ENCODE data around the gene LINC01488.

The LINC01488 gene

DNA sequence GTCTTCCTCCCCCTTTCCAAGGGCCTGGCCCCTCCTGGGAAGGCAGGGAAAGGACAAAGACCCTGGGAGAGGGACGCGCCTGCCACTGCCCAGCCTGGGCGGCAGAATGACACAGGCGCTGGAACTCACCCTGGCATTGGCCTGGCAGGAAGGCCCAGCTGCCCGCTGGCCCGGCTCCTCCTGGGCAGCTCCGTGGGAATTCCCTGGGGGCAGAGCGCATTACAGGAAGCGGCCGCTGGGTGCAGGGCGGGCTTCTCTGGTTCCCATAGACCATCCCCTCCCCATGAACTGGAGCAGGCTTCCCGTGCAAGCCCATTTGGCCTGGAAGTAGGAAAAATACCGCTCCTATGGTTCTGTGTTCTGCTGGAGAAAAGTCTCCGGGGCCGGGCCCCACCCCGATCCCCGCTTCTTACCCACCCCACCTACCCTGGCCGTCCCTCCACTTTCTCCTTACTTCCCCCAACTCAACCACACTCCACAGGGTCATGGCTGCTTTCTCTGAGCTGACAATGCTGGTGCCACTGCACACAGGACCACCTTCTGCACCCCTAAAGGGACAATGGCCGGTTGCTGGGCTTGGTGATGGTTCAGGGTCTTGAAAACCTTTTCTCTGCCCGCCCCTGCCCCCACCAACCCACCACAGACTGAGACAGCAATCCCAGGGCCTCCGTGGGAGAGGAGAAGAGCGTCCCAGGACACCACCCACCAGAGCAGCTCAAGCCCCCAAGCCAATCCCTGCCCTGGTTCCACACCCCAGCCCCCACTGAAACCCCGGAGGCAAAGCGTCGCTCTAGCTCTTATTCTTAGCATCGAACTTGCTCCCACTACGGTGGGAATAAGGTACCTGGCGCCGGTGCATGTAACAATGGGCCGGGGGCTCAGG, 58.9 kb downstream of the LINC01488 start:
- no peak for DNase-seq
- H3K27ac ChIP-seq (ENCODE audit: insufficient read depth, low read length, poor library complexity, severe bottlenecking) = no peak overlapping the region
- no peaks in the 10 kb centered on the region for H3K9me3 ChIP-seq (ENCODE audit: control insufficient read depth, low read length)
- peaks cover 4% of the 10 kb centered on the region for H3K27me3 ChIP-seq (replicated peaks; ENCODE audit: control insufficient read depth, insufficient read depth, low read length, poor library complexity, severe bottlenecking)
- no peaks in the 10 kb centered on the region for H3K36me3 ChIP-seq (ENCODE audit: control insufficient read depth, insufficient read depth, low read length)
- H3K4me1 ChIP-seq (ENCODE audit: control insufficient read depth, insufficient read depth, low read length, poor library complexity, severe bottlenecking) = no peaks in the 10 kb centered on the region
- H3K4me3 ChIP-seq (ENCODE audit: insufficient read depth, low read depth, low read length, poor library complexity, severe bottlenecking) = no peak overlapping the region

DNA sequence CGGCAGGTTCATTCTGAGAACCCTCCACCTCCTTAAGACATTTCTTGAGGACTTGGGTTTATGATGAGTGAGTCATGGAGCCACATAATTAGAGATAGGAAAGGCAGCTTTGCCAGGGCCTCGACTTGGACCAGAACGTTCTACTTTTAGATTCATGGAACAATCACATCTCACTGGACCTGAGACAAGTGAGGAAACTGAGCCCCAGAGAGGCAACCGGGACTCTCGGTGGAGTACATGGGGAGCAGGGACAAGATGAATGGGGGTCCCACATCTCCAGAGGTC, 59.5 kb downstream of the LINC01488 start:
- H3K9me3 ChIP-seq (ENCODE audit: control insufficient read depth, low read length) = no peaks in the 10 kb centered on the region

DNA sequence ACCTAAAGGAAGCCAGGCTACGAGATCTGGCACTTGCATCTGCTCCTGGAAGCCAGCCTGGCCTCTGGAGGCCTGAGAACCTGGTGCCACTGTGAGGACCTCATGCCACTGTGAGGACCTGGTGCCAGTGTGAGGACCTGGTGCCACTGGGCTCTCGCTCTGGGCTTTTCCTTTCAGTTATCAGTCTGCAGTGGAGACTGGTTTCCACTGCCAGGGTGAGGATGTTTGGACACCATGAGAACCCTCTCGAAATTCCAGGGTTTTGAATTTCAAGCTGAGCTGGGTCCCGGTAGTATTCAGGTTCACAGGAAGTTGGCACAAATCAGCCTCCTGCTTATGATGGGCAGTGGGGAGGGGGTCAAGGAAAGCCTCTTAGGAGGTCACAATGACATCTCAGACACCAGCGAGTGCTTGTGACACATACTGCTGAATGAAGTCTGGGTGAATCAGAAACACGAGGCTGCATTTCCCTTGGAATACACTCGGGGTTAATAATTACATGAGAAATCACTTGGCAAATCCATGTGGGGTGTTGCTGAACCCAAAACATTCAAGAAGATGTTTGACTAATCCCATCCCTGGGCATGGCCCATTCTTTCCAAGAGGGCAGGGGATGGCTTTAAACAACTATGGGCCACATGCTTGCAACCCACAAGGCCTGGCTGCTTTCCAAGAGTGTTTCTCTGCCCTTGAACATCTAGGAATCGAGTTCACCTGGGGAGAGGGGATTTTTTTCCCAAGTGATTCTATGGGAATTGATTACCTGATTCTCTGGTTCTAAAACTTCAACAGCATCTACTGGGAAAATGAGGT, 60.2 kb downstream of the LINC01488 start:
- H3K27me3 ChIP-seq (replicated peaks; ENCODE audit: control insufficient read depth, insufficient read depth, low read length, poor library complexity, severe bottlenecking) = peaks cover 4% of the 10 kb centered on the region

More for the DNA sequence above, 59.5 kb downstream of the LINC01488 start:
- Histone ChIP-seq H3K36me3 (ENCODE audit: control insufficient read depth, insufficient read depth, low read length) (no peaks in the 10 kb centered on the region), H3K27ac (ENCODE audit: insufficient read depth, low read length, poor library complexity, severe bottlenecking) (no peak overlapping the region), H3K4me3 (ENCODE audit: insufficient read depth, low read depth, low read length, poor library complexity, severe bottlenecking) (no peak overlapping the region), H3K4me1 (ENCODE audit: control insufficient read depth, insufficient read depth, low read length, poor library complexity, severe bottlenecking) (no peaks in the 10 kb centered on the region), H3K27me3 (replicated peaks; ENCODE audit: control insufficient read depth, insufficient read depth, low read length, poor library complexity, severe bottlenecking) (peaks cover 4% of the 10 kb centered on the region)
- no peak for DNase-seq

DNA sequence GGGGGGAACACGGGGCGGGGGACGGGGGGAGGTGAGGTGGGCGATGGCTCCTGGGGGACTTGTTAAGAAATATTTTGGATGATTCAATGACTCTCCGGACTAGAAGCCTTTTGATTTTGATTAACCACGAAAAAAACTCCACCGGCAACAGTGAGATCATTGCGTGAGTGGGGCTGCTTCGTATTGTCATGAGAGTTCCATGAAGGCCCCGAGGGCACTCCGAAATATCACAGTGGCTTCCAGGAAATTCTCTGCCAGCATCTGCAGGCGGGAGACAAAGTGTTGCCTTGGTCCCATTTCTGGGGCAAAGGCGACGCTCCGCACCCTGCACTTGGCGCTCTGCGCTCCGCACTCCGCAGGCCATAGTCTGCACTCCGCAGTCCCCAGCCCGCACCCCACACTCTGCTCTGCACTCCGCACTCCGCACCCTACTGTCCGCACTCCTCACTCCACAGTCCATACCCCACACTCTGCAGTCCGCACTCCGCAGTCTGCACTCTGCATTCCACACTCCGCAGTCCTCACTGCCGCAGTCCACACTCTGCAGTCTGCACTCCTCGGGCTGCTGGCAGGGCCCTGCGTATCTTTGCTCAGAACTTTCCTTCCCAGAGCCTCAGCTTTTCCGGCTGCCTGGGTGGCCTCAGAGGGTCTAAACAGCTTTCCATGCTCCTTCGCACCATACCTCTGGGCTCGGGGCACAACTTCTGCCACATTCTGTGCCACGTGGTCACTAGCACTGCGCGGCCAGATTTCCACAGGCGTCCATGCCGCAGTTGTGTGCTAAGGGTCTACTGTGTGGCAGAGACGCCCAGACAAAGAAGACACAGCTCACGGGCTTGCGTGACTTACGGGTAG, 61.1 kb downstream of the LINC01488 start:
- no peak for DNase-seq
- Histone ChIP-seq H3K36me3 (ENCODE audit: control insufficient read depth, insufficient read depth, low read length) (no peaks in the 10 kb centered on the region), H3K4me3 (ENCODE audit: insufficient read depth, low read depth, low read length, poor library complexity, severe bottlenecking) (no peak overlapping the region), H3K27ac (ENCODE audit: insufficient read depth, low read length, poor library complexity, severe bottlenecking) (no peak overlapping the region), H3K4me1 (ENCODE audit: control insufficient read depth, insufficient read depth, low read length, poor library complexity, severe bottlenecking) (no peaks in the 10 kb centered on the region), H3K27me3 (replicated peaks; ENCODE audit: control insufficient read depth, insufficient read depth, low read length, poor library complexity, severe bottlenecking) (peaks cover 4% of the 10 kb centered on the region), H3K9me3 (ENCODE audit: control insufficient read depth, low read length) (no peaks in the 10 kb centered on the region)

More for the DNA sequence above, 60.2 kb downstream of the LINC01488 start:
- H3K27ac ChIP-seq (ENCODE audit: insufficient read depth, low read length, poor library complexity, severe bottlenecking) = no peak overlapping the region
- DNase-seq = no peak
- H3K4me3 ChIP-seq (ENCODE audit: insufficient read depth, low read depth, low read length, poor library complexity, severe bottlenecking) = no peak overlapping the region
- no peaks in the 10 kb centered on the region for H3K4me1 ChIP-seq (ENCODE audit: control insufficient read depth, insufficient read depth, low read length, poor library complexity, severe bottlenecking)
- no peaks in the 10 kb centered on the region for H3K9me3 ChIP-seq (ENCODE audit: control insufficient read depth, low read length)
- no peaks in the 10 kb centered on the region for H3K36me3 ChIP-seq (ENCODE audit: control insufficient read depth, insufficient read depth, low read length)

Measured in effector memory CD4-positive, alpha-beta T cell (primary cell).